T-helper 2 cell treated with Interferon-gamma antibody and Interleukin-4, amounts not matched to agents 100 ng/mL and 5 ng/mL, for 36 hours (primary cell): ENCODE results near the gene IL12RB1. TPM values are rescaled to one million over a fixed set of nuclear protein-coding genes. Genes with fewer than 3 reads are reported as not detected.

Experiments used
- intact Hi-C: fragments of 100-400 bp; cut with micrococcal nuclease; formaldehyde crosslinking; loops from one replicate; pipeline ENCODE4 v1.15.1; 2023
- total RNA-seq: library from RNA; stranded (reverse); gene quantifications from 2 replicates; pipeline ENCODE4 v1.2.3, GENCODE V29; 2022

Gene IL12RB1
- total RNA-seq, 1 donor from 2014 or later: 93.9 TPM

- intact Hi-C loops: no loop called here
Measured at GRCh38 chr19:18013210-18014111, 73.3 kb downstream of the IL12RB1 start.

- intact Hi-C loops: no loop called here
Measured at GRCh38 chr19:18010149-18010548, 76.6 kb downstream of the IL12RB1 start.

DNA sequence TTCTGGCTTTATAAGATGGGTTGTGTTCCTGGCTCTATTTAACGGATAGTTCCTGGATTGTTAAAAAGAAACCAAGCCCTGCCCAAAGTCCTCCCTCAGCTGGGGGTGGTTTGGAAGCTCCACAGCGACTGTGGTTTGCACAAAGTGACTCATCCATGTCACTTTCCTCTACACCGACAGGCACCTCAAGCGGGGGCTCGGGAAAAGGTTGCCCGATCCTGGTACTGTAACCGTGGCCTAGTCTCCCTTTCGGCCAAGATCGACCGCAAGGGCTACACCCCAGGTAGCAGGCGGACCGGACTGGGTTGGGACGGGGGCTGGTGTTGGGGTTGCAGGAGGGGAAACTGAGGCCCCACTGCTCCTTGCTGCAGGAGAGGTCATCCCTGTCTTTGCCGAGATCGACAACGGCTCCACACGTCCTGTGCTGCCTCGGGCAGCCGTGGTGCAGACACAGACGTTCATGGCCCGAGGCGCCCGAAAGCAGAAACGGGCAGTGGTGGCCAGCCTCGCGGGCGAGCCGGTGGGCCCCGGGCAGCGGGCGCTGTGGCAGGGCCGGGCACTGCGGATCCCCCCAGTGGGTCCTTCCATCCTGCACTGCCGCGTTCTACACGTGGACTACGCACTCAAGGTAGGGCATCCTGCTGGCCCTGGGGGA, 77.2 kb downstream of the IL12RB1 start:
- intact Hi-C loops: loop anchor here (5.0 to 10.0 kb wide), 4 partner anchors 108 to 245 kb away; partner anchors contain the start of genes MPV17L2 and PIK3R2

Other genes starting within 250 kb of the IL12RB1 start
- 184 and 186 TPM in 2 replicates for gene JAK3, start 239.0 kb downstream of the IL12RB1 start, total RNA-seq
- gene RPL18A, start 227.0 kb downstream of the IL12RB1 start, total RNA-seq: 2,256 and 2,269 TPM in 2 replicates
- 0.48 and 0.84 TPM in 2 replicates for gene SLC5A5, start 215.0 kb downstream of the IL12RB1 start, total RNA-seq
- gene CCDC124, start 153.9 kb downstream of the IL12RB1 start, total RNA-seq: 64.2 and 65.9 TPM in 2 replicates
- 0.05 TPM in 1 of 2 replicates, not detected in the other for gene KCNN1, start 119.8 kb downstream of the IL12RB1 start, total RNA-seq
- gene ARRDC2, start 78.8 kb downstream of the IL12RB1 start, total RNA-seq: 43.1 and 46.7 TPM in 2 replicates
- 22.5 and 23.7 TPM in 2 replicates for gene MAST3, start 10.8 kb upstream of the IL12RB1 start, total RNA-seq
- gene PIK3R2, start 66.2 kb upstream of the IL12RB1 start, total RNA-seq: 13.9 and 16.6 TPM in 2 replicates
- gene IFI30, start 86.9 kb upstream of the IL12RB1 start, total RNA-seq: 60.7 and 61.5 TPM in 2 replicates
- gene MPV17L2, start 106.3 kb upstream of the IL12RB1 start, total RNA-seq: 7.4 and 9.6 TPM in 2 replicates
- gene RAB3A, start 117.1 kb upstream of the IL12RB1 start, total RNA-seq: 3.5 and 4.7 TPM in 2 replicates
- not detected in 2 replicates for gene PDE4C, start 139.5 kb upstream of the IL12RB1 start, total RNA-seq
- 4.9 and 5.4 TPM in 2 replicates for gene IQCN, start 187.5 kb upstream of the IL12RB1 start, total RNA-seq
- gene JUND, start 194.7 kb upstream of the IL12RB1 start, total RNA-seq: 292 and 308 TPM in 2 replicates
- 170 and 178 TPM in 2 replicates for gene LSM4, start 236.1 kb upstream of the IL12RB1 start, total RNA-seq